B cell (primary cell): ENCODE results near the gene TJAP1.

ENCODE experiments used
- EZH2 ChIP-seq: IDR thresholded peaks from 2 replicates; pipeline ENCODE4 v1.6.1; 2012; ENCODE audit warnings: borderline replicate concordance, low read depth, mild to moderate bottlenecking, moderate library complexity, low read length; ENCODE audit not compliant: insufficient read depth, poor library complexity, severe bottlenecking
- TF ChIP-seq, protein P1 (sequence below): fragments of 200-600 bp; IDR thresholded peaks from one replicate; pipeline ENCODE4 v1.8.0; 2022; ENCODE audit warnings: antibody characterized with exemption, mild to moderate bottlenecking

DNA sequence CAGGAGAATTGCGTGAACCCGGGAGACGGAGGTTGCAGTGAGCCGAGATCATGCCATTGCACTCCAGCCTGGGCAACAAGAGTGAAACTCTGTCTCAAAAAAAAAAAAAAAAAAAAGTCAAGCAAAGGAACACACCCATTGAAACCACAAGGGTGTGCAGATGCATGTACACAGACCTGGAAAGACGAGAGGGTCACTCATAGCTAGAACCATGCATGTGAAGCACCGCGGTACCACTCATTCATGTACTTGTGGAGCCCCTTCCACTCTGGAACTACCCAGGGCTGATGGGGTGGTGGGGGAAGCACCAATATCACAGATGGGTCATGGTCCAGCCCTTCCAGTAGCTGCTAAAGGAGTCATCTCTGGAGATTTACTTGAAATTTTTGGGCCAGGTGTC is 7.4 kb upstream of the TJAP1 start:
- TF ChIP-seq, protein P1, sequence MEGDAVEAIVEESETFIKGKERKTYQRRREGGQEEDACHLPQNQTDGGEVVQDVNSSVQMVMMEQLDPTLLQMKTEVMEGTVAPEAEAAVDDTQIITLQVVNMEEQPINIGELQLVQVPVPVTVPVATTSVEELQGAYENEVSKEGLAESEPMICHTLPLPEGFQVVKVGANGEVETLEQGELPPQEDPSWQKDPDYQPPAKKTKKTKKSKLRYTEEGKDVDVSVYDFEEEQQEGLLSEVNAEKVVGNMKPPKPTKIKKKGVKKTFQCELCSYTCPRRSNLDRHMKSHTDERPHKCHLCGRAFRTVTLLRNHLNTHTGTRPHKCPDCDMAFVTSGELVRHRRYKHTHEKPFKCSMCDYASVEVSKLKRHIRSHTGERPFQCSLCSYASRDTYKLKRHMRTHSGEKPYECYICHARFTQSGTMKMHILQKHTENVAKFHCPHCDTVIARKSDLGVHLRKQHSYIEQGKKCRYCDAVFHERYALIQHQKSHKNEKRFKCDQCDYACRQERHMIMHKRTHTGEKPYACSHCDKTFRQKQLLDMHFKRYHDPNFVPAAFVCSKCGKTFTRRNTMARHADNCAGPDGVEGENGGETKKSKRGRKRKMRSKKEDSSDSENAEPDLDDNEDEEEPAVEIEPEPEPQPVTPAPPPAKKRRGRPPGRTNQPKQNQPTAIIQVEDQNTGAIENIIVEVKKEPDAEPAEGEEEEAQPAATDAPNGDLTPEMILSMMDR, result no peak
- no peak for TF ChIP-seq EZH2
